GM19324 (cell line): Measurements from ENCODE around the gene TGFBR2.

ENCODE experiments used
- ATAC-seq: cut with Tn5 transposase; IDR thresholded peaks from one replicate; pipeline ENCODE4 v1.9.1; 2021; ENCODE audit warnings: mild to moderate bottlenecking, moderate library complexity; ENCODE audit not compliant: unreplicated experiment, low FRiP score

TGFBR2 gene

DNA sequence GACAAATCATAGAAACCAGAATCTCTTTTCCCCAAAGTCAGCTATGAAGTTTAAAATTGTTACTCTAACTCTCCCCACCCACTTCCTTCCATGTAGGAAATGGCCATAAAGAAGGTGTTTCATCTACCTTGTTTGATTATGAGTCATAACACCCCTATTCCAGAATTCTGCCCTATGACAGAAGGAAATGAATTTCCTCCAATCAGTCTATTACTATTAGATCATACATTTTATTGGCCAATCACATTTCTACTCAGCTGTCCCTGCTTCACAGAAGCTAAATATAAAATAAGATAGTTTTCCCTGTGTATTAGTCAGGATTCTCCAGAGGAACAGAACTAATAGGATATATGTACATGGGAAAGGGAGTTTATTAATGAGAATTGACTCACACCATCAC lies 102.1 kb downstream of the TGFBR2 start:
- no peak for ATAC-seq

- ATAC-seq, result no peak
Measured at GRCh38 chr3:30710017-30710416, 103.6 kb downstream of the TGFBR2 start.

- ATAC-seq, result no peak
Measured at GRCh38 chr3:30711151-30711550, 104.8 kb downstream of the TGFBR2 start.

DNA sequence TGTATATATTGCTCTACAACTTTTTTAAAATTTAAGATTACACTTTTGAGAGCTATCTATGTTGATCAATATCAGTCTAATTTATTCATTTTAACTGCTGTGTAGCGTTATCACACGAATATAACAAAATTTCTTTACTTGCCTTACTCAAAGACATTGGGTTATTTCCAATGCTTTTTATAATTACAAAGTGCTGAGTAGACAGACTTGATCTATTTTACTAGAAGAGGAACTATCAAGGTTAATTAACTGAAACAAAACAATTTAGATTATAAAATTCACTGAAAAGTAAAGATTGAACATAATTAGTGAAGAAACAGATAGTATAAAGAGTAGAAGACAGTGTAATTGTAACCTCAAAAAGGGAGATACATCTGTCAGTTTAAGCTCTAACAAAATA lies 105.5 kb downstream of the TGFBR2 start:
- no peak for ATAC-seq

GRCh38 chr3:30712991-30713390 lies 106.6 kb downstream of the TGFBR2 start:
- no peak for ATAC-seq

GRCh38 chr3:30713885-30714503 lies 107.6 kb downstream of the TGFBR2 start:
- no peak for ATAC-seq

DNA sequence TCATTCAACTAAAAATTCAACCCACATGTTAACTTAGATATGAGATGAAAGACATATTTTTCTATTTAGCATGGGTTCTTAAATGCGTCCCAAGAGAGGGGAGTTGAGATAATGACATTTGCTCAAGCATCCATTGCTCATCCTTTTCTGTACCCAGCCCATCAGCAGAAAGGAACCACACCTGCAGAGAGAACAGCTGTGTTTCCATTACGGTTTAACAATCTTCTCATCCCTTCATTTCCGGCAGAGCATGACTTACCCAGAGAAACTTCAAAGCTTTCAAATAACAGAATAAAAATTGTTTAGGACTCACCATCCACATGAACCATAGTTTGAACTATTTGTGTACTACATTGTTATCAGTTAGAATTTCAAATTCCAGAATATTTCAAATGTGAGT lies 113.1 kb downstream of the TGFBR2 start:
- no peak for ATAC-seq

DNA sequence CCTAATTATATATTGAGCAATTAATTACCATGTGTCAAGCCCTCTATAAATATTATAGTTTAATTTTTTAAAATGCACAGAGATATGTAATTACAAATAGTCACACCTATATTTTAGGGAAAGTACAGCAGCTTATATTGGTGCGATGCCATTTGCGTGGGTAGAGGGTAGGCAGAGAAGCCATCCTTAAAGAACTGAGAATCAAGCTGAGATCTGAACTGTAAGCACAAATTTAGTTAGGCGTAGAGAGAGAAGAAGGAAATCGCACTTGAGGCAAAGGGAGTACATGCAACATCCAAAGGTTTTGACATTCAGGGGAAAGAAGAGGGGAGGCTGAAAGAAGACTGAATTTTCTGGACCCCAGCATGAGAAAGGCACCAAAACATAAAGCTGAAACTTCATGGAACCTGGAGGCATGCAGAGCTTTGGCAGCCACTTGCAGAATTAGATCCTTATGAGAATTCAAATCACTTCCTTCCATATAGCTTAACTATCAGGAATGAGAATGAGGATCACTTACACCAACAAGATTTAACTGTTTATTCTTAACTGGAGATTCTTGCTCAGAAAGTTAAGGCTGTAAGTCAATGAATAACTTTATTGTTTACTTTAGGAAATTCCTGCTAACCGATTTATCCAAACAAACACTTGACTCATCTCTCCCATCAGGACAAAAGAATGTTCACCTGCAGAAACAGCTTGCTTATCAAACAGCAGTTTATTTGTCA lies 114.3 kb downstream of the TGFBR2 start:
- ATAC-seq, result no peak

- no peak for ATAC-seq
Measured at GRCh38 chr3:30721314-30721634, 114.9 kb downstream of the TGFBR2 start.

- ATAC-seq, result no peak
Measured at GRCh38 chr3:30723211-30723610, 116.8 kb downstream of the TGFBR2 start.

- no peak for ATAC-seq
Measured at GRCh38 chr3:30724863-30725262, 118.5 kb downstream of the TGFBR2 start.

- ATAC-seq, result no peak
Measured at GRCh38 chr3:30728143-30728542, 121.7 kb downstream of the TGFBR2 start.

GRCh38 chr3:30729512-30729911 lies 123.1 kb downstream of the TGFBR2 start:
- ATAC-seq, result no peak

DNA sequence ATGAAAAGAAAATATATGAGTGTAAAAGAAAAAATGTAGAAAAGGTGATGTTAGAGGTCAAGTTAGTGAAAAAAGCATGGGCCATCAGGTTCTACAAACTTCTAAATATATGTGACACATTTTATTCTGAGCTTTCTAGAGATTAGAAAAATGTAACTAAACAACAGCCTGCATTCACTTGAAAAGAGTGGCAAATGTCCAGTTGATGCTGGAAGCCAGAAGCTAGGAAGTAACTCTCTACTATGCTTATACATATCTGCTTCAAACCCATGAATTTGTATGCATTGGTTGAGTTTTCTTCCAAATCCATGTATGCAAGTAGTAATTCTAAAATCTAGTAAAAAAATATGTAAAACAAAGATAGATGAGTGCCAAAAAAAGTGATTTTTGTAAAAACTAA lies 123.5 kb downstream of the TGFBR2 start:
- ATAC-seq, result no peak

DNA sequence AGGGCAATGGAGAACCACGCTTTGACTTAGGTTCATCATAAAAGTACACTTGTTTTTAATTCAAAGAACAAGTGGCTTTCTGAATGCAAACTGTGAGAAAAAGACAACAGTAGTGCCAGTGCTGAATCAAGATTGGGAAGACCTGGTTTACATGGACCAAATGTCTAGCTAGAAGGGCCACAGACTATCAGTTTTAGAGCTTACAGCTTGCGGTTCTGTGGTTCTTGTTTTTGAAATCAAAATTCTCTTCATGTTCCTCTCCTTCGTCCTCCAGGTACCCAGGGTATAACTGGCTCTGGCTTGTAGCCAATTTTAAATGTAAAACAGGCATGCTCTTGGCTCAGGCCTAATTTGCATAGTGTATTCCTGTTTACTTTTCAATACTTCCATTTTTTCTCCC lies 124.6 kb downstream of the TGFBR2 start:
- ATAC-seq, result no peak

GRCh38 chr3:30733209-30733608 lies 126.8 kb downstream of the TGFBR2 start:
- no peak for ATAC-seq

DNA sequence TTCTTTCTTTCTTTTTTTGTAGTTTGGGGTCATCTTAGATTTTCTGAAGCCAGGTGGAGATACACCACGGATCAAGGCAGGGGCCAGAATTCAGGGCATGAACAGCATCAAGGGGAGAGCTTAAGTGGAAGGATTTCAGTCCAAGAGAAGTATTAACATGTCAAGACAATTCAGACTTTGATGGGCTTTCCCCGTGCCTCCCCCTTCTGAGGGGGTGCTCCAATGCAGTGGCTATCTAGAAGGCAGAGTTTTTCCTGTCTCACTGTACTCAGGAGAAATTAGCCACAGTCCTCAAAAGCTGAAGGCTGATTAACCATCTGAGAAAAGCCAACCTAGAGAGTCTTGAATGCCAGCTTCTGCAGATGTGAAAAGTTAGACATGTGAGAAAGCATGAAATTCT lies 127.3 kb downstream of the TGFBR2 start:
- no peak for ATAC-seq

GRCh38 chr3:30737743-30738499 lies 131.5 kb downstream of the TGFBR2 start:
- ATAC-seq, result no peak

GRCh38 chr3:30738605-30739004 lies 132.2 kb downstream of the TGFBR2 start:
- ATAC-seq, result no peak

GRCh38 chr3:30741889-30742288 lies 135.5 kb downstream of the TGFBR2 start:
- ATAC-seq, result no peak

DNA sequence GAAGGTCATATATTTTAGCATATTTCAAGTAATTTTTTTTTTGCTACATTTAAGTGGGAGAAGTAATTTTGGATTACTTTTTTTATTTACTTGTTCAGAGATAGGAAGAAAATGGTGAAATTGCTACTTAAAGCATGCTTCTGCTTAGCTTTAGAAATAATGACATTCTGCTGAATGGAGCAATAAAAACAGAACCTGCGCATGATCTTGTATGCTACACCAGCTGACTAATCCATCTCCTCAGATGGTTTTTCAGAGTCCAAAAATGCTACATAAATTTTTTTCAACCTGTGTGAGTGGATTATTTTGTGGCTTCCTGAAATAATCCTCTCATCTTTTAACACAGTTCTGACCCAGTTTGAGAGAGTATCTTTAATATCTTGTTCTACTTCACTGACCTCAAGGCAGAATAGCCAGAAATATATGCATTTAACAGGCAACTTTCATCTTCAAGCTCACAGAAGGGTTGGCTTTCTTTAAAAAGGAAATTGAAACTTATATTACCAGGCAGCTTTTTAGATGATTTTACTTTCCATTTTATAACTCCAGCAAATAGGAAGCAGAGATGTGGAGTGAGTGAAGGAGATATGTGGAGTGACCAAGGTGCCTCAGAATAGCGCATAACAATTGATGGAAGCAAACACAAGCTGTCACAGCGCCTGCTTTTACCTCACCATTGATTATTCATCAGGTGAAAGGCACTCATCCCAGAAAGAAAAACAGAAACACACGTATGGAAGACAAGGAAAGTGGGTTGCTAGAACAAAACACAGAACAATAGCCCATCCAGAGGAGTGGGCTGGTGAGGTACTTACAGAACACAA lies 136.6 kb downstream of the TGFBR2 start:
- no peak for ATAC-seq
